Progenitor cell of endocrine pancreas (in vitro differentiated cells): ENCODE data around the gene LRRC28. TPM values are rescaled to one million over a fixed set of nuclear protein-coding genes. Genes with fewer than 3 reads are reported as not detected.

Source experiments
- DNase-seq: peaks from one replicate; pipeline ENCODE4 v3.0.0; 2021; ENCODE audit warnings: low spot score; ENCODE audit not compliant: unreplicated experiment
- H3K27ac Mint-ChIP-seq: 2 replicates; pipeline ENCODE4 v1.8.0; 2021; ENCODE audit warnings: mild to moderate bottlenecking, moderate library complexity, mixed read lengths
- H3K27me3 Mint-ChIP-seq: 2 replicates; pipeline ENCODE4 v1.8.0; 2021; ENCODE audit warnings: mixed read lengths
- H3K36me3 Mint-ChIP-seq: 2 replicates; pipeline ENCODE4 v1.8.0; 2022; ENCODE audit warnings: mixed read lengths; ENCODE audit not compliant: insufficient read depth
- H3K4me1 Mint-ChIP-seq: 2 replicates; pipeline ENCODE4 v1.8.0; 2021; ENCODE audit warnings: low read depth, mixed read lengths
- H3K4me3 Mint-ChIP-seq: 2 replicates; pipeline ENCODE4 v1.8.0; 2021; ENCODE audit warnings: low read depth, mild to moderate bottlenecking, moderate library complexity, mixed read lengths
- H3K9me3 Mint-ChIP-seq: 2 replicates; pipeline ENCODE4 v1.8.0; 2021; ENCODE audit warnings: low read depth, mixed read lengths
- total RNA-seq: library from RNA; stranded (reverse); gene quantifications from 2 replicates; pipeline ENCODE4 v1.2.1, GENCODE V29; 2021
- TF ChIP-seq, protein P1 (sequence below): fragments of 200-600 bp; sonication (generic); IDR thresholded peaks from one replicate; pipeline ENCODE4 v1.5.0; 2021; ENCODE audit warnings: antibody characterized with exemption, mild to moderate bottlenecking; ENCODE audit not compliant: unreplicated experiment

Gene LRRC28
- total RNA-seq, 1 donor from 2014 or later, result 36.5 TPM

DNA sequence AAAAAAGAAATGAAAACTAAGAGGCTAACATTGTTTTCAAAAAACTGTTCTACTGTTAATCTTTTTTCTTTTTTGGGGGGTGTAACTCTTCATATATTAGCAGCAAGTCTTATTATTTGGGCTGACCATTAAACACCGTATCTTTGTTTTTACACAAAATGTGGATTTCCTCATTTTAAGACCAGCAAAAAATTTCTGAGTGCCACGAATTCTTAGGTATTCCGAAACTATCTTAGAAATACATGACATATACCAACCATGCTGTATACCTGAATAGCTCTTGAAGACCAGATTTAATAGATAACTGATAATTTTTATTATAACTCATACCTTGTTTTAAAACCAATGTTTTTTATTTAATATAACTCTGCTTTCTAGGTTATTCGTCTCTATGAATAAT is 1.3 kb upstream of the LRRC28 start:
- H3K27ac Mint-ChIP-seq, result no peak overlapping the region
- H3K4me3 Mint-ChIP-seq, result no peak overlapping the region
- no peaks in the 10 kb centered on the region for H3K9me3 Mint-ChIP-seq
- peaks cover 14% of the 10 kb centered on the region for H3K4me1 Mint-ChIP-seq
- no peaks in the 10 kb centered on the region for H3K36me3 Mint-ChIP-seq
- H3K27me3 Mint-ChIP-seq, result no peaks in the 10 kb centered on the region
- TF ChIP-seq, protein P1, sequence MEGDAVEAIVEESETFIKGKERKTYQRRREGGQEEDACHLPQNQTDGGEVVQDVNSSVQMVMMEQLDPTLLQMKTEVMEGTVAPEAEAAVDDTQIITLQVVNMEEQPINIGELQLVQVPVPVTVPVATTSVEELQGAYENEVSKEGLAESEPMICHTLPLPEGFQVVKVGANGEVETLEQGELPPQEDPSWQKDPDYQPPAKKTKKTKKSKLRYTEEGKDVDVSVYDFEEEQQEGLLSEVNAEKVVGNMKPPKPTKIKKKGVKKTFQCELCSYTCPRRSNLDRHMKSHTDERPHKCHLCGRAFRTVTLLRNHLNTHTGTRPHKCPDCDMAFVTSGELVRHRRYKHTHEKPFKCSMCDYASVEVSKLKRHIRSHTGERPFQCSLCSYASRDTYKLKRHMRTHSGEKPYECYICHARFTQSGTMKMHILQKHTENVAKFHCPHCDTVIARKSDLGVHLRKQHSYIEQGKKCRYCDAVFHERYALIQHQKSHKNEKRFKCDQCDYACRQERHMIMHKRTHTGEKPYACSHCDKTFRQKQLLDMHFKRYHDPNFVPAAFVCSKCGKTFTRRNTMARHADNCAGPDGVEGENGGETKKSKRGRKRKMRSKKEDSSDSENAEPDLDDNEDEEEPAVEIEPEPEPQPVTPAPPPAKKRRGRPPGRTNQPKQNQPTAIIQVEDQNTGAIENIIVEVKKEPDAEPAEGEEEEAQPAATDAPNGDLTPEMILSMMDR, result no peak
- DNase-seq, result no peak

DNA sequence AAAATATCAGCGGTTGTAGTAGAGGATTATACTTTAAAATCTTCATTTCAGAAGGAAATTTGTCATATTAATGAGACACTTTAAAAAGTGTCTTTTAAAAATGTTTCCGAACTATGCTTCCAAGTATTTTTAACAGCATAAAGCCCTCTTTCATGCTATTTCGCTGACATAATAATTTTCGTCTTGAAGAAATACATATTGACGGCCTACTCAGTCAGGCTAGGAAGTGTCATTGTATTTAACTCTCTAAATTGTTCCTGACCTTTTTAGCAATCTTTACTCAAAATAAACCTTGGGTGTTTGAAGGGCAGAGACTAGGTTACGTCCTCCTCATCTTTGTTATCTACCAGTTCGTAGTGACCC is 806 bp upstream of the LRRC28 start:
- Mint-ChIP-seq H3K4me3 (no peak overlapping the region), H3K27ac (peak overlapping the region; percentile 96), H3K36me3 (no peaks in the 10 kb centered on the region), H3K4me1 (peaks cover 14% of the 10 kb centered on the region), H3K9me3 (no peaks in the 10 kb centered on the region), H3K27me3 (no peaks in the 10 kb centered on the region)
- no peak for DNase-seq
- TF ChIP-seq, protein P1, result no peak

DNA sequence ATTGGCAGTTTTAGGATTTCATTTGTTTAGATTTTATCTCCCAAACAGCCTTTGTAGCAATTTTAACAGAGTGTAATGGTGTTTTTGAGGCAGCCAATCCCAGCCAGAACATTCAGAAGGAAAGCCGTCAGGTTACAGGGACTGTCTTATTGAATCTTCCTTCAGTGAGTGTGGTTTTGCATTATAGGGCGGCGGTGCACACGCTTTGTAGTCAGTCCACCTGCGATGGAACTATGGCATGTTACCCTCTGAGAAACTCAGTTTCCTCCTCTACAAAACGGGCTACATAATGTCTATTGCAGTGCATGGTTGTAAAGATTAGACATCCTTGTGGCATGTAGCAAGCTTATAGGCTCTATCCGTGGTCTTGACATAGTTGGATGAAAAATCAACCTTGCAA is 1.0 kb downstream of the LRRC28 start:
- H3K4me1 Mint-ChIP-seq, result peaks cover 14% of the 10 kb centered on the region
- TF ChIP-seq, protein P1, result no peak
- H3K27me3 Mint-ChIP-seq, result no peaks in the 10 kb centered on the region
- peaks cover under 1% of the 10 kb centered on the region for H3K36me3 Mint-ChIP-seq
- no peaks in the 10 kb centered on the region for H3K9me3 Mint-ChIP-seq
- H3K27ac Mint-ChIP-seq, result no peak overlapping the region
- no peak overlapping the region for H3K4me3 Mint-ChIP-seq
- DNase-seq, result no peak

DNA sequence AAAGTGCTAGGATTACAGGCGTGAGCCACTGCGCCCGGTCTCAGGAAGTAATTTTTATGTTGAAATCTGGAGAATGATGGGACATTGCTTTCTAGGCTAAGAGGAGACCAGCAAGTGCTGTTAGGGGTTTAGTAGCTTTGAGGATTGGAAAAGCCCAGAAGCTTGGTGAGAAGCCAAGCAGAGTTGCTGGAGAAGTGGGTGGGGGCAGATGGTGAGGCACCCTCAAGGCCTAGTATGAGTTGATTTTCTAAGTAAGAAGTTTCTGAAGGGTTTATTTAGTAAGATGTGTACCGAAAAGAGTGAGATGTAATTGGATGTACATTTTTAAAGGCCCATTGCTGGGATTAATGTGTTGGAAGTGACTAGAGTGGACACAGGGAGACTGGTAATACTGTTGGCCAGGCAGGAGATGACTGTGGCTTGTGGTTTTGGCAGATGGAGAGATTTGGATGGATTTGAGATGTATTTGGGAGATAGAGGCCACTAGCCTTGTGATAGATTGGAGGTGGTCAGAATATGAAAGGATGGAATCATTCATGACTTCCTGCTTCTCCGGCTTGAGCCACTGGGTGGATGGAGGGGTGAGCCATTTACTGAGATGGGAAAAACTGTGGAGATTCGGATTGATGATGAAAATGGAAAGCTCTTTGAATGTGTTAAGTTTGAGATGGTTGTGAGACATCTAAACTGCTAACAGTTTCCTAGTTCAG is 2.3 kb downstream of the LRRC28 start:
- TF ChIP-seq, protein P1, result no peak
- H3K36me3 Mint-ChIP-seq, result peaks cover 10% of the 10 kb centered on the region
- H3K27ac Mint-ChIP-seq, result no peak overlapping the region
- H3K4me1 Mint-ChIP-seq, result peaks cover 13% of the 10 kb centered on the region
- no peaks in the 10 kb centered on the region for H3K27me3 Mint-ChIP-seq
- no peaks in the 10 kb centered on the region for H3K9me3 Mint-ChIP-seq
- no peak for DNase-seq
- no peak overlapping the region for H3K4me3 Mint-ChIP-seq

DNA sequence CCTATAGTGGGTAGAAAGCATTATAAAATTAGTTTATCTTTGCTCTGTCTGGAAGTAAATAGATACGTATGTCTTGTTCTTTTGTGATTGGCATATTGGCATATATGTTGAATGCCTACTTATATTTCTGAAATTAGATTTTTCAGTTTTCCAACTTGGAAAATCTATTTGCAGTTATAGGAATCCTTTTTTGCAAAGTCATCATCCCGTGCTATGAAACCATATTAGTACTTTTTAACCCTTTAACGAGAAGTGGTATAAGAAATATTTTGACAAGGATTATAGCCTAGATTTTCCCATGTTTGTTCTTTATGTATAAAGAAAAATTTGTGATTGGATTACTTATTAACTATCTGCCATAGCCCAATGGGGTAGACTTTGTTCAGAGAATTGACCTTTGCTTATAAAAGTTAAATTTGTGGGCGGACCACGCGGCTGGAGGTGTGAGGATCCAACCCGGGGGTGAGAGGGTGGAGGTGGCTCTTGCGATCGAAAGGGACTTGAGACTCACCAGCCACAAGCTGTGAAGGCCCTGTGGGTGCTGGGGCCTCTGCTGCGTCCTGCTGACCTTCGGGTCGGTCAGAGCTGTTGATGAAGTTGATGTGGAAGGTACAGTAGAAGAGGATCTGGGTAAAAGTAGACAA is 5.9 kb downstream of the LRRC28 start:
- H3K27me3 Mint-ChIP-seq, result no peaks in the 10 kb centered on the region
- DNase-seq, result no peak
- H3K36me3 Mint-ChIP-seq, result peaks cover 13% of the 10 kb centered on the region
- no peaks in the 10 kb centered on the region for H3K9me3 Mint-ChIP-seq
- TF ChIP-seq, protein P1, result no peak
- peaks cover 7% of the 10 kb centered on the region for H3K4me1 Mint-ChIP-seq
- no peak overlapping the region for H3K4me3 Mint-ChIP-seq
- H3K27ac Mint-ChIP-seq, result no peak overlapping the region
